Measurements from ENCODE around the gene TRPM3.

GRCh38 chr9:70760228-70760627 is 361.2 kb downstream of the TRPM3 start:
- no peak for TF ChIP-seq EZH2 (IDR thresholded peaks at IDR 0.05)
- no peak for TF ChIP-seq POLR2AphosphoS5 (IDR thresholded peaks at IDR 0.05; ENCODE audit: borderline replicate concordance, low read depth, low read length)
- no peak for TF ChIP-seq FOXP2 (optimal IDR thresholded peaks at IDR 0.05; ENCODE audit: control extremely low read depth, extremely low read length, insufficient read depth)
